SK-N-SH (cell line): ENCODE measurements around the gene POU2AF1. TPM values are rescaled to one million over a fixed set of nuclear protein-coding genes. Genes with fewer than 3 reads are reported as not detected.

Experiments
- CTCF ChIA-PET: fragments of 300-600, 350-600 bp; formaldehyde crosslinking; extraction: SDS; loops from one replicate; lab custom pipeline; 2021; lab: Yijun Ruan, JAX
- POLR2A ChIA-PET: fragments of 350-600 bp; sonication (Branson Sonifier 250); formaldehyde crosslinking; extraction: SDS; loops from one replicate; lab custom pipeline; 2020; ENCODE audit warnings: antibody characterized with exemption, inconsistent platforms; lab: Yijun Ruan, JAX
- DNase-seq: peaks from one replicate; pipeline ENCODE4 v3.0.0; 2012
- H2AFZ ChIP-seq: fragments of 200-600 bp; sonication (generic); 2 replicates; pipeline ENCODE4 v1.8.1; 2016; ENCODE audit warnings: antibody characterized with exemption, mild to moderate bottlenecking, low read depth
- H3F3A ChIP-seq: fragments of 200-600 bp; sonication (generic); replicated peaks from 2 replicates; pipeline ENCODE3; 2016; ENCODE audit warnings: antibody characterized with exemption, mild to moderate bottlenecking; ENCODE audit not compliant: insufficient read depth
- H3K27ac ChIP-seq, 2 experiments: fragments of 200-500 bp in 1 of 2; fragments of 200-600 bp in 1 of 2; sonication (Bioruptor generic) in 1 of 2; sonication (generic), shearing (Covaris generic) in 1 of 2; 2 replicates each; pipeline versions ENCODE4 v1.5.1 to v1.6.1; 2014 to 2016; ENCODE audit warnings: low read depth in 2 of 2, inconsistent platforms in 1 of 2, low read length in 1 of 2, mild to moderate bottlenecking in 1 of 2, mixed read lengths in 1 of 2
- H3K27me3 ChIP-seq: fragments of 200-600 bp; sonication (generic), shearing (Covaris generic); 2 replicates; pipeline ENCODE4 v1.6.1; 2016; ENCODE audit warnings: mixed run types; ENCODE audit not compliant: insufficient read depth
- H3K36me3 ChIP-seq, 2 experiments: fragments of 200-500 bp in 1 of 2; fragments of 200-600 bp in 1 of 2; sonication (Bioruptor generic) in 1 of 2; sonication (generic) in 1 of 2; replicated peaks in 1 of 2; 2 replicates each; pipeline versions ENCODE3 to v1.5.1; 2014 to 2016; ENCODE audit warnings: low read length in 1 of 2, mild to moderate bottlenecking in 1 of 2; ENCODE audit not compliant: insufficient read depth in 2 of 2, control insufficient read depth in 1 of 2
- H3K4me1 ChIP-seq, 2 experiments: fragments of 200-500 bp in 1 of 2; fragments of 200-600 bp in 1 of 2; sonication (Bioruptor generic) in 1 of 2; sonication (generic), shearing (Covaris generic) in 1 of 2; 2 replicates each; pipeline versions ENCODE4 v1.5.1 to v1.6.1; 2014 to 2016; ENCODE audit warnings: low read depth in 1 of 2, low read length in 1 of 2, mixed run types in 1 of 2; ENCODE audit not compliant: insufficient read depth in 2 of 2, control insufficient read depth in 1 of 2
- H3K4me2 ChIP-seq: fragments of 200-600 bp; sonication (generic), shearing (Covaris generic); 2 replicates; pipeline ENCODE4 v1.6.1; 2017; ENCODE audit warnings: mixed run types
- H3K4me3 ChIP-seq, 2 experiments: fragments of 200-500 bp in 1 of 2; fragments of 200-600 bp in 1 of 2; sonication (Bioruptor generic) in 1 of 2; sonication (generic), shearing (Covaris generic) in 1 of 2; 2 replicates each; pipeline versions ENCODE4 v1.5.1 to v1.8.1; 2014 to 2016; ENCODE audit warnings: low read depth in 2 of 2, inconsistent platforms in 1 of 2, low read length in 1 of 2, mild to moderate bottlenecking in 1 of 2, mixed read lengths in 1 of 2, moderate library complexity in 1 of 2
- H3K79me2 ChIP-seq: fragments of 200-600 bp; sonication (generic); 2 replicates; pipeline ENCODE4 v1.8.1; 2017; ENCODE audit warnings: mild to moderate bottlenecking; ENCODE audit not compliant: insufficient read depth
- H3K9ac ChIP-seq: fragments of 200-600 bp; sonication (generic); 2 replicates; pipeline ENCODE4 v1.6.1; 2017; ENCODE audit warnings: mixed run types
- H3K9me2 ChIP-seq: fragments of 200-600 bp; sonication (generic); 2 replicates; pipeline ENCODE4 v1.6.1; 2017; ENCODE audit warnings: mixed run types
- H3K9me3 ChIP-seq: fragments of 200-600 bp; sonication (generic); 2 replicates; pipeline ENCODE4 v1.6.1; 2017; ENCODE audit warnings: mixed run types, mild to moderate bottlenecking, moderate library complexity
- H4K20me1 ChIP-seq: fragments of 200-600 bp; sonication (generic); 2 replicates; pipeline ENCODE4 v1.6.1; 2017; ENCODE audit warnings: mild to moderate bottlenecking, mixed run types; ENCODE audit not compliant: insufficient read depth
- ELF1 ChIP-seq: IDR thresholded peaks from 2 replicates; pipeline ENCODE4 v1.4.0; 2012
- FOSL2 ChIP-seq: IDR thresholded peaks from 2 replicates; pipeline ENCODE4 v1.4.0; 2012; ENCODE audit warnings: low read depth, mild to moderate bottlenecking, moderate library complexity, borderline replicate concordance
- FOXJ3 ChIP-seq: sonication (generic); formaldehyde crosslinking; IDR thresholded peaks from 2 replicates; pipeline ENCODE4 v1.5.1; 2020; ENCODE audit warnings: mild to moderate bottlenecking, missing genetic modification reagents
- IRF3 ChIP-seq: fragments of 150-350 bp; IDR thresholded peaks from 2 replicates; pipeline ENCODE4 v1.6.1; 2016; ENCODE audit warnings: mild to moderate bottlenecking, low read depth, low read length
- JUND ChIP-seq: IDR thresholded peaks from 2 replicates; pipeline ENCODE4 v1.4.0; 2012
- MEF2A ChIP-seq: IDR thresholded peaks from 2 replicates; pipeline ENCODE4 v1.4.0; 2012; ENCODE audit warnings: low read depth, borderline replicate concordance
- MXI1 ChIP-seq: IDR thresholded peaks from 2 replicates; pipeline ENCODE4 v1.6.1; 2012; ENCODE audit warnings: mild to moderate bottlenecking, low read depth, low read length, improper control_type of control experiment
- NFIC ChIP-seq: IDR thresholded peaks from 2 replicates; pipeline ENCODE4 v1.4.0; 2012; ENCODE audit warnings: borderline replicate concordance
- PBX3 ChIP-seq: IDR thresholded peaks from 2 replicates; pipeline ENCODE4; 2012
- RCOR1 ChIP-seq: fragments of 150-350 bp; IDR thresholded peaks from 2 replicates; pipeline ENCODE4 v1.6.1; 2017; ENCODE audit warnings: antibody characterized with exemption, low read length
- RXRA ChIP-seq: IDR thresholded peaks from 2 replicates; pipeline ENCODE4 v1.4.0; 2012; ENCODE audit warnings: low read depth, mild to moderate bottlenecking, borderline replicate concordance
- SMC3 ChIP-seq: IDR thresholded peaks from 2 replicates; pipeline ENCODE4 v1.6.1; 2012; ENCODE audit warnings: low read depth, low read length, improper control_type of control experiment
- USF2 ChIP-seq: fragments of 150-350 bp; IDR thresholded peaks from 2 replicates; pipeline ENCODE4 v1.6.1; 2017; ENCODE audit warnings: antibody characterized with exemption, low read length, low read depth, borderline replicate concordance
- YY1 ChIP-seq: IDR thresholded peaks from 2 replicates; pipeline ENCODE4 v1.4.0; 2012; ENCODE audit warnings: low read depth, mild to moderate bottlenecking
- WGBS: methylation state at CpG from one replicate; pipeline ENCODE4 v1.1.6; 2017; ENCODE audit warnings: low lambda C conversion rate; 5-methylcytosine and 5-hydroxymethylcytosine counted together
- polyA plus RNA-seq, 3 experiments: library from polyadenylated mRNA; depleted of rRNA; stranded (reverse); fragments of >200 nt; gene quantifications; 2 replicates each; pipeline ENCODE4 v1.2.3, GENCODE V29; 2012

POU2AF1 gene
- polyA plus RNA-seq, 1 of the 3 experiments (the other 2 are of a cell fraction): 0.07 TPM

- Histone ChIP-seq H3K9me2 (no peaks in the 10 kb centered on the region), H2AFZ (no peak overlapping the region), H3K4me3 (no peak overlapping the region), H3F3A (no peaks in the 10 kb centered on the region), H3K36me3 (no peaks in the 10 kb centered on the region), H3K4me2 (no peak overlapping the region), H3K9me3 (no peaks in the 10 kb centered on the region), H3K9ac (no peak overlapping the region), H3K27ac (no peak overlapping the region), H4K20me1 (no peaks in the 10 kb centered on the region), H3K79me2 (no peaks in the 10 kb centered on the region), H3K4me1 (no peaks in the 10 kb centered on the region; a peak in 1 of 4 replicates)
- CTCF ChIA-PET: interaction anchor here (0.9 to 18.5 kb wide), 6 partner anchors 10 to 137 kb away, joined by 3 to 305 read pairs (median 8); partner anchors contain the start of gene POU2AF3
- no peak for DNase-seq
- WGBS: 69% methylated on average over 10 of the region's 10 CpGs
- TF ChIP-seq FOSL2 (no peak), ELF1 (no peak)
- TF ChIP-seq, all 33 proteins: peak for 0
- POLR2A ChIA-PET: no interaction called here
- no peaks in the 10 kb centered on the region; the same call in 1 of the 2 replicates for H3K27me3 ChIP-seq
Observed at GRCh38 chr11:111417766-111418435, 38.8 kb upstream of the POU2AF1 start.

- Histone ChIP-seq H2AFZ (no peak overlapping the region), H3K9me3 (no peaks in the 10 kb centered on the region), H4K20me1 (no peaks in the 10 kb centered on the region), H3K36me3 (no peaks in the 10 kb centered on the region), H3K79me2 (no peaks in the 10 kb centered on the region), H3F3A (no peaks in the 10 kb centered on the region), H3K27me3 (no peaks in the 10 kb centered on the region; the same call in 1 of the 2 replicates), H3K4me3 (no peak overlapping the region), H3K9me2 (no peaks in the 10 kb centered on the region), H3K27ac (no peak overlapping the region), H3K9ac (no peak overlapping the region), H3K4me2 (no peak overlapping the region), H3K4me1 (no peaks in the 10 kb centered on the region; a peak in 1 of 4 replicates)
- ChIA-PET CTCF (interaction anchor here (0.8 to 18.5 kb wide), 5 partner anchors 11 to 136 kb away, joined by 3 to 305 read pairs (median 9); partner anchors contain the start of gene POU2AF3), POLR2A (no interaction called here)
- no peak for DNase-seq
- 52% methylated on average over 8 of the region's 8 CpGs for WGBS
- TF ChIP-seq PBX3 (no peak), JUND (no peak), YY1 (no peak), ELF1 (no peak), SMC3 (no peak)
Observed at GRCh38 chr11:111417011-111417765, 38.1 kb upstream of the POU2AF1 start.

- Histone ChIP-seq H3K27ac (no peak overlapping the region), H3K9me2 (no peaks in the 10 kb centered on the region), H3K79me2 (no peaks in the 10 kb centered on the region), H4K20me1 (no peaks in the 10 kb centered on the region), H3K4me2 (no peak overlapping the region), H3K4me3 (no peak overlapping the region), H3K9ac (no peak overlapping the region), H2AFZ (no peak overlapping the region), H3K36me3 (no peaks in the 10 kb centered on the region), H3K4me1 (no peaks in the 10 kb centered on the region; a peak in 1 of 4 replicates), H3F3A (no peaks in the 10 kb centered on the region), H3K9me3 (no peaks in the 10 kb centered on the region), H3K27me3 (no peaks in the 10 kb centered on the region; the same call in 1 of the 2 replicates)
- ChIA-PET POLR2A (no interaction called here), CTCF (interaction anchor here (0.8 to 18.5 kb wide), 5 partner anchors 12 to 135 kb away, joined by 3 to 305 read pairs (median 6); partner anchors contain the start of gene POU2AF3)
- 65% methylated on average over 16 of the region's 16 CpGs for WGBS
- TF ChIP-seq FOSL2: no peak
- TF ChIP-seq MXI1: no peak
- no peak for TF ChIP-seq RXRA
- no peak for TF ChIP-seq FOXJ3
- no peak for TF ChIP-seq IRF3
- TF ChIP-seq USF2: no peak
- TF ChIP-seq RCOR1: no peak
- TF ChIP-seq MEF2A: no peak
- TF ChIP-seq NFIC: no peak
- DNase-seq: no peak
Observed at GRCh38 chr11:111416231-111416960, 37.3 kb upstream of the POU2AF1 start.
